Spleen (tissue), 7 donors: ENCODE data around the gene CEP170B.
"Not testable (repeated sequence)": the region's sequence is repeated elsewhere in the genome, so short reads cannot be mapped to it uniquely, and the experiment has no call there.

Experiments used
- POLR2AphosphoS5 ChIP-seq, 3 donors: sonication (generic); formaldehyde crosslinking; IDR thresholded peaks; one replicate each; pipeline ENCODE4 v1.5.1; 2017; ENCODE audit warnings: antibody characterized with exemption in 3 of 3
- TF ChIP-seq, protein P1 (sequence below), 11 experiments: fragments of 200-600 bp in 7 of 11; fragments of 450-650 bp in 4 of 11; sonication (generic) in 4 of 11; IDR thresholded peaks in 8 of 11; conservative IDR thresholded peaks in 3 of 11; 1 replicate in 7 of 11; 2 replicates in 4 of 11; pipeline versions ENCODE4 v1.4.0 to v1.8.0; 2016 to 2021; ENCODE audit warnings: antibody characterized with exemption in 11 of 11, inconsistent platforms in 4 of 11, mild to moderate bottlenecking in 1 of 11
- donor health status: DM: no; HTN: no; CAD: no; lungs with moderate emphysema.
- donor health status: DM: no; HTN: no; CAD: no.
- donor health status: DM: no; HTN: no; CAD: no.

DNA sequence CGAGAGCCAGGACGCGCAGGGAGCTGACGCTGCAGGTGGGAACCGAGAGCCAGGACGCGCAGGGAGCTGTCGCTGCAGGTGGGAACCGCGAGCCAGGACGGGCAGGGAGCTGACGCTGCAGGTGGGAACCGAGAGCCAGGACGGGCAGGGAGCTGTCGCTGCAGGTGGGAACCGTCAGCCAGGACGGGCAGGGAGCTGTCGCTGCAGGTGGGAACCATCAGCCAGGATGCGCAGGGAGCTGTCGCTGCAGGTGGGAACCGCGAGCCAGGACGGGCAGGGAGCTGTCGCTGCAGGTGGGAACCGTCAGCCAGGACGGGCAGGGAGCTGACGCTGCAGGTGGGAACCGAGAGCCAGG, 40.5 kb downstream of the CEP170B start:
- TF ChIP-seq, protein P1, sequence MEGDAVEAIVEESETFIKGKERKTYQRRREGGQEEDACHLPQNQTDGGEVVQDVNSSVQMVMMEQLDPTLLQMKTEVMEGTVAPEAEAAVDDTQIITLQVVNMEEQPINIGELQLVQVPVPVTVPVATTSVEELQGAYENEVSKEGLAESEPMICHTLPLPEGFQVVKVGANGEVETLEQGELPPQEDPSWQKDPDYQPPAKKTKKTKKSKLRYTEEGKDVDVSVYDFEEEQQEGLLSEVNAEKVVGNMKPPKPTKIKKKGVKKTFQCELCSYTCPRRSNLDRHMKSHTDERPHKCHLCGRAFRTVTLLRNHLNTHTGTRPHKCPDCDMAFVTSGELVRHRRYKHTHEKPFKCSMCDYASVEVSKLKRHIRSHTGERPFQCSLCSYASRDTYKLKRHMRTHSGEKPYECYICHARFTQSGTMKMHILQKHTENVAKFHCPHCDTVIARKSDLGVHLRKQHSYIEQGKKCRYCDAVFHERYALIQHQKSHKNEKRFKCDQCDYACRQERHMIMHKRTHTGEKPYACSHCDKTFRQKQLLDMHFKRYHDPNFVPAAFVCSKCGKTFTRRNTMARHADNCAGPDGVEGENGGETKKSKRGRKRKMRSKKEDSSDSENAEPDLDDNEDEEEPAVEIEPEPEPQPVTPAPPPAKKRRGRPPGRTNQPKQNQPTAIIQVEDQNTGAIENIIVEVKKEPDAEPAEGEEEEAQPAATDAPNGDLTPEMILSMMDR (IDR thresholded peaks at IDR 0.05 in 8 of 11, conservative IDR thresholded peaks at IDR 0.05 in 3 of 11), result not testable (repeated sequence)
- TF ChIP-seq POLR2AphosphoS5 (IDR thresholded peaks at IDR 0.05), result not testable (repeated sequence)
